Epithelial cell of proximal tubule (primary cell): ENCODE data around the gene BEGAIN. TPM values are rescaled to one million over a fixed set of nuclear protein-coding genes. Genes with fewer than 3 reads are reported as not detected.

ENCODE experiments used
- DNase-seq: peaks from one replicate; pipeline ENCODE4 v3.0.0-alpha.2; 2011; ENCODE audit warnings: low read depth
- H3K4me3 ChIP-seq: 2 replicates; pipeline ENCODE4 v1.5.1; 2011; ENCODE audit warnings: low read depth, mild to moderate bottlenecking, low read length
- CTCF ChIP-seq: conservative IDR thresholded peaks from 2 replicates; pipeline ENCODE4 v1.5.1; 2012; ENCODE audit warnings: low read depth, mild to moderate bottlenecking, low read length
- total RNA-seq: library from RNA; depleted of rRNA; stranded (reverse); fragments of >200 nt; gene quantifications from 2 replicates; pipeline ENCODE4 v1.2.3, GENCODE V29; 2015

The BEGAIN gene
- total RNA-seq, 1 donor from 2014 or later: 1.4 TPM

DNA sequence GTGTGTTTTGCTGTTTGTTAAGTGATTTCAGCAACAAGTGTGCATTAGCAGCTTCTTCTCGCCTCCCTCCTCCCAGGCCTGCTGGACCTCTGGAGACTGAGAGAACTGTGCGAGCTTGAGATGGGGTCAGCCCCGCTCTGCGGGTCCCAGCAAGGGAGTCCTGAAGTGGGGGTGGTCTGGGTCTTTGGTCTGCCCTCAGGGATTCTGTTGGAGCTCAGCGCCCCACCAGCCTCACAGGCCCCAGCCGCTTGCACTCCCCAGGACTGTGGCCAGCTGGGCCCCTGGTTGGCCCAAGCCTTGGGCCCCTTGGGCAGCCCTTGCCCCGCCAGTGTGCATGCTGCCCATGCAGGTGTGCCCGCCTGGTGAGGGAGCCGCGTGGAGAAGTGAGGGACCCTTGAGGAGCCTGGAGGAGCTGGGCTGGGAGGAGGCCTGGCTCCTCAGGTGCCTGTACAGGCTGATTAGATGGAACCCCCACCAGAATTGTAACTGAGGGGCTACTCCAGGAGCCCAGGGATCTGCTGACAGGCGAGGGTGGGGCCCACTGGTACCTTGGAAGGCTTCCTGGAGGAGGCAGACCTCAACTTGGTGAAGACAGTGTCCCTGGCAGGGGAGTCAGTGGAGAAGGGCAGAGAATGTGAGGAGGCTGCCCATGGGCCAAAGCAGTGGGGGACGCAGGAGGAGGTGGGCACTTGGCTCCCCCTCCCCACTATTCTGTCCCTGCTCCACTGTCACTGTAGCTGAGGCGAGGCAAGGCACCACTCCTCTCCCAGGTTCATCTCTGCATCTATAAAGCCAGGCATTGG lies 56.7 kb downstream of the BEGAIN start:
- DNase-seq: no peak
- H3K4me3 ChIP-seq: no peak overlapping the region
- TF ChIP-seq CTCF: no peak

GRCh38 chr14:100529561-100530031 lies 57.6 kb downstream of the BEGAIN start:
- no peak for DNase-seq
- H3K4me3 ChIP-seq: no peak overlapping the region
- no peak for TF ChIP-seq CTCF

DNA sequence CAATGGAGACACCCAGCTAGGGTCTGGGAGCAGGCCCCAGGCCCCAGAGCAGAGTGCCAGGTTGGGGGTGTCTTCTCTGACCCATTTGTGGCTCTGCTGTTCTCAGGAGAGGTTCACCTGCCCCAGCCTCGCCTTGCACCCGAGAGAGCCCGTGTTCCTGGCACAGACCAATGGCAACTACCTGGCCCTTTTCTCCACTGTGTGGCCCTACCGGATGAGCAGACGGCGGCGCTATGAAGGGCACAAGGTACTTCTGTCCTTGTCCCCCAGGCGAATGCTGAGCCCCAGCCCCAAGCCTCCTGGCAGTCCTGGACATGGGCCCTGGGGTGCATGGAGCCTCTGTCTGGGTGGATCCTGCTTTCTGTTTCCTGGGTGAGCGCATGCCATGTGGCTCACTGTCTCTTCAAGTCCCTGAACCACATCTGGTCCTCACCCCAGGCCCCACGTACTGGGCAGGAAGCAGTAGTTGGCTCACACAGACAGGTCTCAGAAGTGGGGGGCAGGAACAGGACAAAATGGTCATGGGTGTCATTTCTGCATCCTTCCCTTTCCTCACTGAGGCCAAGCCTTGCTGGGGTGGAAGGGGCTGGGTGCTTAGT lies 58.2 kb downstream of the BEGAIN start:
- no peak for DNase-seq
- no peak for TF ChIP-seq CTCF
- H3K4me3 ChIP-seq: no peak overlapping the region

GRCh38 chr14:100526632-100527031 lies 60.6 kb downstream of the BEGAIN start:
- no peak overlapping the region for H3K4me3 ChIP-seq
- no peak for DNase-seq
- no peak for TF ChIP-seq CTCF

DNA sequence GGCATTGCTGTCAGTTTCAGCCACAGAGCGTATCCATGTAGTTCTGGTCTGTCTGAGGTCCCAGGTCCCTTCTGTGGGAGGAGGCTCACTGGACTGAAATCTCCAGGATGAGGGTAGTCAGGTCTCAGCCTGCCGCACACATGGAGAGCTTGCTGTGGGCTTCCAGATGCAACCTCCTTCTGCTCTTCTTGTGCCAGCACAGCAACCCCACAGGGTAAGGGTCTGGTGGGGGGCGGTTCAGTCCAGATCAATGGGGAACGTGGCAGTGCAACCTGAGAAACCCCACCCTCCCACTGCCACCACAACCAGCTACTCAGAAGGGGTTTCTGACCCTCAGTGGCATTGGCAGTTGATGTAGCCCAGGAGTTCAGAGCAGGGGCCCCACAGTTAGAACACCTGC lies 61.2 kb downstream of the BEGAIN start:
- no peak for DNase-seq
- H3K4me3 ChIP-seq: no peak overlapping the region
- TF ChIP-seq CTCF: no peak

DNA sequence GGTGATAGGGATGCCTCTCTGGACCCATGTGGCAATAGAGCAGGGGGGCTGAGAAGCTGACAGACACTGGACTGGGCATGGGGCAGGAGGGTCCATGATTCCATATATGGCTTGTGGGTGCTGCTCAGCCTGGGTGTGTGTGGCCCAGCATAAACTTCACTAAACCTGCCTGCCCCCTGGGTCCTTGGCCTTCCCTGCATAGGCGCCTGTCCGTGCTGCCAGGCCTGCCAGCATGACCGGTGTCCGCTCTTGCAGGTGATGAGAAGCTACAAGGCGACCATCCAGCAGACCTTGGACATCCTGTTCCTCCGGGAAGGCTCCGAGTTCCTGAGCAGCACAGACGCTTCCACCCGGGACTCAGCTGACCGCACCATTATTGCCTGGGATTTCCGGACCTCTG lies 61.6 kb downstream of the BEGAIN start:
- H3K4me3 ChIP-seq: no peak overlapping the region
- no peak for TF ChIP-seq CTCF
- DNase-seq: no peak

GRCh38 chr14:100524933-100525243 lies 62.3 kb downstream of the BEGAIN start:
- TF ChIP-seq CTCF: peak; percentile 52
- DNase-seq: no peak
- no peak overlapping the region for H3K4me3 ChIP-seq
